ENCODE data around the gene PCYT1A. TPM values are rescaled to one million over a fixed set of nuclear protein-coding genes. Genes with fewer than 3 reads are reported as not detected.

PCYT1A gene
- total RNA-seq, 1 experiment from 2014 or later, result 63.8 TPM

DNA sequence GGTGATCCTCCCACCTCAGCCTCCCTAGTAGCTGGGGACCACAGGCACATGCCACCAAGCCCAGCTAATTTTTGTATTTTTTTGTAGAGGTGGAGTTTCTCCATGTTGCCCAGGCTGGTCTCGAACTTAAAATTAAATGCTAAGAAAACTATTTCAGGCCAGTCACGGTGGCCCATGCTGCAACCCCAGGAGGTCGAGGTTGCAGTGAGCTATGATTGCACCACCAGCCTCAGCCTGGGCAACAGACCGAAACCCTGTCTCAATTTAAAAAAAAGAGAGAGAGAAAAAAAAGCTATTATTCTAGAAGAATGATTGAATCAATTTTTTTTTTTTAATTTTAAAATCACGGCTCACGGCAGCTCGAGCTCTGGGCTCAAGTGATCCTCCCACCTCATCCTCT is 66.5 kb downstream of the PCYT1A start:
- ChIA-PET CTCF (no interaction called here), POLR2A (ENCODE audit: unreplicated experiment) (no interaction called here)
- Histone ChIP-seq H4K20me1 (ENCODE audit: low read length) (no peaks in the 10 kb centered on the region), H3K9me2 (replicated peaks; ENCODE audit: low read length) (no peaks in the 10 kb centered on the region), H3K27ac (ENCODE audit: low read length) (no peak overlapping the region), H3K36me3 (ENCODE audit: low read depth, low read length) (no peaks in the 10 kb centered on the region), H3K27me3 (ENCODE audit: low read length) (no peaks in the 10 kb centered on the region), H3K4me3 (ENCODE audit: low read length) (no peak overlapping the region), H2AFZ (ENCODE audit: low read length) (no peak overlapping the region), H3F3A (ENCODE audit: low read length, unreplicated experiment) (no peaks in the 10 kb centered on the region), H3K79me2 (ENCODE audit: low read length) (peaks cover 10% of the 10 kb centered on the region; the same call in 1 of the 2 replicates), H3K4me1 (ENCODE audit: insufficient read depth, low read length) (peaks cover 41% of the 10 kb centered on the region), H3K9me3 (ENCODE audit: low read length) (no peaks in the 10 kb centered on the region), H3K4me2 (ENCODE audit: low read length) (no peak overlapping the region), H3K9ac (ENCODE audit: low read length) (no peak overlapping the region)
- intact Hi-C loops (cut with micrococcal nuclease), result no loop called here
- ATAC-seq (no peak), DNase-seq (no peak)
- no TSS peak for BruUV-seq (replicated peaks)
- TF ChIP-seq EZH2 (IDR thresholded peaks at IDR 0.05; ENCODE audit: low read length, unreplicated experiment) (no peak), EZH2phosphoT487 (IDR thresholded peaks at IDR 0.05; ENCODE audit: borderline replicate concordance, low read length) (no peak)
- TF ChIP-seq, protein P1, sequence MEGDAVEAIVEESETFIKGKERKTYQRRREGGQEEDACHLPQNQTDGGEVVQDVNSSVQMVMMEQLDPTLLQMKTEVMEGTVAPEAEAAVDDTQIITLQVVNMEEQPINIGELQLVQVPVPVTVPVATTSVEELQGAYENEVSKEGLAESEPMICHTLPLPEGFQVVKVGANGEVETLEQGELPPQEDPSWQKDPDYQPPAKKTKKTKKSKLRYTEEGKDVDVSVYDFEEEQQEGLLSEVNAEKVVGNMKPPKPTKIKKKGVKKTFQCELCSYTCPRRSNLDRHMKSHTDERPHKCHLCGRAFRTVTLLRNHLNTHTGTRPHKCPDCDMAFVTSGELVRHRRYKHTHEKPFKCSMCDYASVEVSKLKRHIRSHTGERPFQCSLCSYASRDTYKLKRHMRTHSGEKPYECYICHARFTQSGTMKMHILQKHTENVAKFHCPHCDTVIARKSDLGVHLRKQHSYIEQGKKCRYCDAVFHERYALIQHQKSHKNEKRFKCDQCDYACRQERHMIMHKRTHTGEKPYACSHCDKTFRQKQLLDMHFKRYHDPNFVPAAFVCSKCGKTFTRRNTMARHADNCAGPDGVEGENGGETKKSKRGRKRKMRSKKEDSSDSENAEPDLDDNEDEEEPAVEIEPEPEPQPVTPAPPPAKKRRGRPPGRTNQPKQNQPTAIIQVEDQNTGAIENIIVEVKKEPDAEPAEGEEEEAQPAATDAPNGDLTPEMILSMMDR (conservative IDR thresholded peaks at IDR 0.05; ENCODE audit: low read depth, low read length), result no peak

DNA sequence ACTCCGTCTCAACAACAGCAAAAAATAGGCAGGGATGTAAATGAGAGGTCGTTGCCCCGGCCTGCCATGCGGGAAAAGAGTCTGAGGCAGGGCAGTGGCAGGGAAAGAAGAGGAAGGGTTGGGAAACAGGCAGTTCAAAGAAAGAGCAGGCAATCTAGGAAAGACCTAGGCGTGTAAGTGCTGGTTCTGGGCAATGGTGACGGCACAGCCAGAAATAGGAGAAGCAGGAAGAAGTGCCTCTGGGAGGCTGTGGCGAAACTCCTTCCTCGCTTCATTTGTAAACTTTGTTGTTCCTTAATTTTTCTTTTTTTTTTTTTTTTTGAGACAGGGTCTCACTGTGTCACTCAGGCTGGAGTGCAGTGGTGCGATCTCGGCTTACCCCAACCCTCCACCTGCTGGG is 66.9 kb downstream of the PCYT1A start:
- intact Hi-C loops (cut with micrococcal nuclease), result no loop called here
- no peak for DNase-seq
- H3F3A ChIP-seq (ENCODE audit: low read length, unreplicated experiment), result no peaks in the 10 kb centered on the region
- H2AFZ ChIP-seq (ENCODE audit: low read length), result no peak overlapping the region
- POLR2A ChIA-PET (ENCODE audit: unreplicated experiment), result no interaction called here
- H3K4me3 ChIP-seq (ENCODE audit: low read length), result no peak overlapping the region
- H3K27ac ChIP-seq (ENCODE audit: low read length), result no peak overlapping the region
- peaks cover 45% of the 10 kb centered on the region for H3K4me1 ChIP-seq (ENCODE audit: insufficient read depth, low read length)
- H3K9me3 ChIP-seq (ENCODE audit: low read length), result no peaks in the 10 kb centered on the region
- H3K4me2 ChIP-seq (ENCODE audit: low read length), result no peak overlapping the region
- no peaks in the 10 kb centered on the region for H3K9me2 ChIP-seq (replicated peaks; ENCODE audit: low read length)
- CTCF ChIA-PET, result interaction anchor here (0.6 kb wide), 1 partner anchor 22 kb away, joined by 3 read pairs; no protein-coding TSS in a partner anchor
- no TSS peak for BruUV-seq (replicated peaks)
- peaks cover 10% of the 10 kb centered on the region; the same call in 1 of the 2 replicates for H3K79me2 ChIP-seq (ENCODE audit: low read length)
- TF ChIP-seq, protein P1 (conservative IDR thresholded peaks at IDR 0.05; ENCODE audit: low read depth, low read length), result no peak
- no peak for TF ChIP-seq EZH2phosphoT487 (IDR thresholded peaks at IDR 0.05; ENCODE audit: borderline replicate concordance, low read length)
- no peak for TF ChIP-seq EZH2 (IDR thresholded peaks at IDR 0.05; ENCODE audit: low read length, unreplicated experiment)
- H3K27me3 ChIP-seq (ENCODE audit: low read length), result no peaks in the 10 kb centered on the region
- no peaks in the 10 kb centered on the region for H3K36me3 ChIP-seq (ENCODE audit: low read depth, low read length)
- no peaks in the 10 kb centered on the region for H4K20me1 ChIP-seq (ENCODE audit: low read length)
- H3K9ac ChIP-seq (ENCODE audit: low read length), result no peak overlapping the region
- no peak for ATAC-seq

DNA sequence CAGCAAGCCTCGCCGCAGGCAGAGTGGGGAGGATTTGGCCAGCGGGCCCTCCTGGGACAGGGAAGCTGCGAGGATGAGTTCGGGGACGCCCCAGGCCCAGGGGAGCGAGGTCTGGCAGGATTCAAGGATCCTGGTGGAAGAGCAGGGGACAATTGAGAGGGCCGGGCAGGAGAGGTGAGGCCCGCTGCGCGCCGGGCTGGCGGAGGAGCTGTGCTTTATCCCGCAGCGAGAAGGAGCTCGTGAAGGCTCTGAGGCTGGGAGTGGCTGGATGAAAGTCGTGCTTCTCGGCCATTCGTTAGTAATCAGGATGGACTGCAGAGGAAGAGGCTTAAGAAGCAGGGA is 67.6 kb downstream of the PCYT1A start:
- ATAC-seq, result no peak
- Histone ChIP-seq H4K20me1 (ENCODE audit: low read length) (no peaks in the 10 kb centered on the region), H3K36me3 (ENCODE audit: low read depth, low read length) (no peaks in the 10 kb centered on the region), H3K4me3 (ENCODE audit: low read length) (peak overlapping the region; percentile 59; the same call in 1 of the 2 replicates), H2AFZ (ENCODE audit: low read length) (no peak overlapping the region), H3K4me1 (ENCODE audit: insufficient read depth, low read length) (peaks cover 46% of the 10 kb centered on the region), H3K4me2 (ENCODE audit: low read length) (peak overlapping the region; percentile 97; the same call in 1 of the 2 replicates), H3K9me3 (ENCODE audit: low read length) (no peaks in the 10 kb centered on the region), H3K27me3 (ENCODE audit: low read length) (no peaks in the 10 kb centered on the region), H3K9ac (ENCODE audit: low read length) (no peak overlapping the region), H3K79me2 (ENCODE audit: low read length) (peaks cover 10% of the 10 kb centered on the region; the same call in 1 of the 2 replicates), H3K27ac (ENCODE audit: low read length) (peak overlapping the region; percentile 71), H3K9me2 (replicated peaks; ENCODE audit: low read length) (no peaks in the 10 kb centered on the region), H3F3A (ENCODE audit: low read length, unreplicated experiment) (no peaks in the 10 kb centered on the region)
- TF ChIP-seq EZH2 (IDR thresholded peaks at IDR 0.05; ENCODE audit: low read length, unreplicated experiment) (no peak), EZH2phosphoT487 (IDR thresholded peaks at IDR 0.05; ENCODE audit: borderline replicate concordance, low read length) (no peak)
- TF ChIP-seq, protein P1 (conservative IDR thresholded peaks at IDR 0.05; ENCODE audit: low read depth, low read length), result no peak
- DNase-seq, result no peak
- no TSS peak for BruUV-seq (replicated peaks)
- POLR2A ChIA-PET (ENCODE audit: unreplicated experiment), result no interaction called here
- intact Hi-C loops (cut with micrococcal nuclease), result no loop called here
- CTCF ChIA-PET, result interaction anchor here (0.6 kb wide), 2 partner anchors 16 to 21 kb away, joined by 3 read pairs; no protein-coding TSS in a partner anchor
